Psoas muscle (tissue), 8 donors: ENCODE measurements around the gene PLIN3. TPM values are rescaled to one million over a fixed set of nuclear protein-coding genes. Genes with fewer than 3 reads are reported as not detected.
A peak's percentile ranks its signal among the peaks of the same experiment; 100 is the strongest.

Experiments
- ATAC-seq, 4 donors: fragments of 200-7000 bp; cut with Tn5 transposase; one replicate each; pipeline ENCODE4 v1.9.1; 2020; ENCODE audit warnings: moderate library complexity in 3 of 4, mild to moderate bottlenecking in 2 of 4
- DNase-seq, 2 donors: peaks; one replicate each; pipeline ENCODE4 v3.0.0-alpha.2; 2020
- H3K27ac ChIP-seq: fragments of 200-600 bp; one replicate; pipeline ENCODE4 v1.8.0; 2022
- H3K27me3 ChIP-seq, 3 donors: fragments of 200-600 bp in 1 of 3; one replicate each; pipeline versions ENCODE4 v1.6.1 to v1.8.0; 2013 to 2022; ENCODE audit warnings: low read length in 2 of 3, mild to moderate bottlenecking in 2 of 3, moderate library complexity in 1 of 3; ENCODE audit not compliant: insufficient read depth in 3 of 3
- H3K36me3 ChIP-seq, 2 donors: fragments of 200-600 bp in 1 of 2; one replicate each; pipeline versions ENCODE4 v1.6.1 to v1.8.0; 2013 to 2022; ENCODE audit warnings: low read depth in 1 of 2, mild to moderate bottlenecking in 1 of 2, moderate library complexity in 1 of 2; ENCODE audit not compliant: insufficient read depth in 1 of 2
- H3K4me1 ChIP-seq: fragments of 200-600 bp; one replicate; pipeline ENCODE4 v1.8.0; 2022
- H3K4me3 ChIP-seq: fragments of 200-600 bp; one replicate; pipeline ENCODE4 v1.8.0; 2022; ENCODE audit warnings: mild to moderate bottlenecking
- H3K9me3 ChIP-seq: fragments of 200-600 bp; one replicate; pipeline ENCODE4 v1.8.0; 2022
- WGBS, 3 donors: extraction: QIAGEN DNeasy Blood & Tissue Kit; methylation state at CpG; one replicate each; pipeline versions ENCODE4 v1.1.6 to v1.1.7; 2013; 5-methylcytosine and 5-hydroxymethylcytosine counted together
- intact Hi-C, 2 donors: fragments of 100-400 bp; cut with DNase I; formaldehyde crosslinking; loops; one replicate each; pipeline versions ENCODE4 v1.11.0 to v1.14.2; 2022
- polyA plus RNA-seq, 3 donors: library from polyadenylated mRNA; stranded (reverse); fragments of 200-250 nt; gene quantifications; one replicate each; pipeline ENCODE4 v1.2.3, GENCODE V29; 2013
- total RNA-seq, 4 donors: library from RNA; stranded (reverse); fragmentation: NEBNext Ultra II Directional in 2 of 4; extraction: Animal tissue kit (Norgen Biotek cat#: 25700) in 2 of 4; gene quantifications; one replicate each; pipeline versions ENCODE4 v1.2.1 to v1.2.4, GENCODE V29; 2021 to 2023
- TF ChIP-seq, protein P1 (sequence below): fragments of 200-600 bp; IDR thresholded peaks from one replicate; pipeline ENCODE4 v1.8.0; 2022; ENCODE audit warnings: antibody characterized with exemption
- donor health status: healthy with polysubstance abuse.
- donor health status: DM: no; HTN: no; CAD: no; lungs with moderate emphysema.
- donor health status: Bipolar disorder and iron deficiency.
- donor health status: healthy.
- donor health status: DM: yes; HTN: yes; CAD: no.
- donor health status: DM: no; HTN: no; CAD: no.
- donor health status: DM: no; HTN: no; CAD: no.
- donor health status: DM: yes; HTN: yes; CAD: no.

The PLIN3 gene
- total and polyA plus RNA-seq, 7 donors, result 67.2 to 309 (median 107) TPM

DNA sequence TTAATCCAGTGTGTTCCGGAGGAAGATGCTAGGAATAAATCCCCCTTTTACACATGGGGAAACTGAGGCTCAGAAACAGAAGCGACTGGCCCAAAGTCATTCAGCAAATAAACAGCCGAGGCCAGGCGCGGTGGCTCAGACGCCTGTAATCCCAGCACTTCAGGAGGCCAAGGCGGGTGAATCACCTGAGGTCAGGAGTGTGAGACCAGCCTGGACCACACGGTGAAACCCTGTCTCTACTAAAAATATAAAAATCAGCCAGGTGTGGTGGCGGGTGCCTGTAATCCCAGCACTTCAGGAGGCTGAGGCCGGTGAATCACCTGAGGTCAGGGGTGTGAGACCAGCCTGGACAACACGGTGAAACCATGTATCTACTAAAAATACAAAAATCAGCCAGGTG, 11.6 kb upstream of the PLIN3 start:
- TF ChIP-seq, protein P1, sequence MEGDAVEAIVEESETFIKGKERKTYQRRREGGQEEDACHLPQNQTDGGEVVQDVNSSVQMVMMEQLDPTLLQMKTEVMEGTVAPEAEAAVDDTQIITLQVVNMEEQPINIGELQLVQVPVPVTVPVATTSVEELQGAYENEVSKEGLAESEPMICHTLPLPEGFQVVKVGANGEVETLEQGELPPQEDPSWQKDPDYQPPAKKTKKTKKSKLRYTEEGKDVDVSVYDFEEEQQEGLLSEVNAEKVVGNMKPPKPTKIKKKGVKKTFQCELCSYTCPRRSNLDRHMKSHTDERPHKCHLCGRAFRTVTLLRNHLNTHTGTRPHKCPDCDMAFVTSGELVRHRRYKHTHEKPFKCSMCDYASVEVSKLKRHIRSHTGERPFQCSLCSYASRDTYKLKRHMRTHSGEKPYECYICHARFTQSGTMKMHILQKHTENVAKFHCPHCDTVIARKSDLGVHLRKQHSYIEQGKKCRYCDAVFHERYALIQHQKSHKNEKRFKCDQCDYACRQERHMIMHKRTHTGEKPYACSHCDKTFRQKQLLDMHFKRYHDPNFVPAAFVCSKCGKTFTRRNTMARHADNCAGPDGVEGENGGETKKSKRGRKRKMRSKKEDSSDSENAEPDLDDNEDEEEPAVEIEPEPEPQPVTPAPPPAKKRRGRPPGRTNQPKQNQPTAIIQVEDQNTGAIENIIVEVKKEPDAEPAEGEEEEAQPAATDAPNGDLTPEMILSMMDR, result no peak
- peak in 1 of 2 donors; percentile 71 for DNase-seq
- Histone ChIP-seq H3K27ac (peak overlapping the region; percentile 91), H3K9me3 (no peaks in the 10 kb centered on the region), H3K36me3 (no peaks in the 10 kb centered on the region), H3K4me1 (peaks cover 16% of the 10 kb centered on the region), H3K4me3 (no peak overlapping the region), H3K27me3 (no peaks in the 10 kb centered on the region)
- peak; percentile 29 to 60 (median 42) for ATAC-seq
- WGBS, 3 donors, result 49 to 77% (median 57%) methylated on average over 11 of the region's 11 CpGs
- intact Hi-C loops, result loop anchor here in 1 of 2 donors (5.0 kb wide), 1 partner anchor 88 kb away; the partner anchor contains the start of gene KDM4B

DNA sequence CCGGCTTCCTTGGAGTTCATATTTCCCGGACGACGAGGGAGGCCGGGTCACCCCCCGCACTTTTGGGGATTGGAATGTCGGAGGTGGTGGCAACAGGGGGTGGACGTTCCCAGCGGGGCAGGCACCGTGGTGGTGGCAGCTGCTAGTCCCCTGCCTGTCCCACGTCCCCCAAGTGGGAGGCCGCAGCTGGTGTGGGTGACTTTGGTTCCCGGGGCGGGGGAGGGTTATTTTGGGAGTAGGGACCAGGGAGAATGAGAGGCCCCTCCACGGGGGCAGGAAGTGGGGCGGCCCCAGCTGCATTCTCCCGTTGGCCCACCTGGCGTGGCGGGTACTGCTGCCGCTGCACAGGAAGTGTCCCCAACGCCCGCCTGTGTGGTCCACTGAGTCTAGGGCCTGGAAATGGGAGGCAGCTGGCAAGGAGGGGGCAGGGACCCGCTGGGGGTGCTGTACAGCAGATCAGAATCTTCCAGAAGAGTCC, 11.1 kb upstream of the PLIN3 start:
- DNase-seq (peak; percentile 75 to 86), ATAC-seq (peak; percentile 66 to 84 (median 80))
- Histone ChIP-seq H3K27me3 (no peaks in the 10 kb centered on the region), H3K27ac (peak overlapping the region; percentile 91), H3K4me1 (peaks cover 16% of the 10 kb centered on the region), H3K36me3 (no peaks in the 10 kb centered on the region), H3K9me3 (no peaks in the 10 kb centered on the region), H3K4me3 (peak overlapping the region; percentile 21)
- intact Hi-C loops, result loop anchor here in 1 of 2 donors (5.0 kb wide), 1 partner anchor 89 kb away; the partner anchor contains the start of gene KDM4B
- WGBS, 3 donors, result 7 to 13% (median 10%) methylated on average over 20 to 23 of the region's 23 CpGs
- TF ChIP-seq, protein P1, result no peak

DNA sequence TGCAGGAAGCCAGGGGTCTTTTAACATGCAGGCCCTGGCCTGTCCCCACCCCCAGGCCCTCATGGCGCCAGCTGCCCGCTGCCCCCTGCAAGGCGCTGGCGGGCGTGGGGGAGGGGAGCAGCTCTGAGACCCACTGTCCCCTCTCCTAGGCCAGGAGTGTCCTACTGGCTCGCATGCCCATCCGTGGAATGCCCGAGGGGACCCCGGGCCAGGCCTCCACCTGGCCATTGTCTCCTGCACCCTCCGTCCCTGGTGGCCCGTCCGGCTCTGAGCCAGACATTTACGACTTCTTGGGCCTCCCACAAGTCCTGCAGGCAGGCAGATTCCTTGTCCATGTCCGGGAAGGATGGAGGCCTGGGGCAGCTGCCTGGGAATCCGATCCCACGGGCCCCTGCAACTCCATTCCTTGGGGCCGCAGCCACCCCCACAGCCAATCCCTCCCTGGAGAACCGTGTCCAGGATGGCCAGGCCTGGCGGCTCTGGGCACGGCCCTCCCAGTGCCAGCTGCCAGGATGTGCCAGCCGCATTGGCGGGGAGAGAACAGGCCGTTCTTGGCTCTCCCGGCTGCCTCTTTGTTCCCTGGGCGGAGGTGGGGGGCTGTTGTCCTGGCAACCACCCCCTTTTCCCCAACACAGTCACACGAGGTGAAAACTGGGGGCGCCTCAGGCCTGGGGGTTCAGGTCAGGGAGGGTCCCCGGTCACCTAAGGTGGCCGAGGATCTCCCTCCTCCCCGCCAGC, 10.5 kb upstream of the PLIN3 start:
- DNase-seq, result peak; percentile 84 to 94
- H3K4me3 ChIP-seq, result peak overlapping the region; percentile 21
- intact Hi-C loops, result loop anchor here in 1 of 2 donors (5.0 kb wide), 1 partner anchor 89 kb away; the partner anchor contains the start of gene KDM4B

DNA sequence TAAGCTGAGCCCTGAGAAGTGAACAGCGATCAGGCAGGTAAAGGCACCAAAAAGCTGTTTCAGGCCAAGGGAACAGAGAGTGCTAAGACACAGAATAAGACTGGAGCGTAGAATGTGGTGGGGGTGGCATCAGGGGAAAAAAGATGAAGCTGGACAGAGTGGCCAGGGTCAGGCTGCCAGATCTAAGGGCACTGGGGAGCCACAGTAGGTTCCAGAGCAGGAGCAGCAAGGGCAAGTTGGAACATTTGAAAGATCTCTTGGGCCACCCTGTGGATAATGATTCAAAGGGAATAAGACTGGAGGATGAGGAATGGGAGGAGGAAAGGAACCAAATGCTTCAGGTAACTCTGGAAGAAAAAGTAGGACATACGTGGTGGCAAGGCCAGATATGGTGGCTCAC, 6.5 kb upstream of the PLIN3 start:
- no peak overlapping the region for H3K4me3 ChIP-seq
- peaks cover 7% of the 10 kb centered on the region for H3K4me1 ChIP-seq
- ATAC-seq (no peak), DNase-seq (no peak)
- H3K27me3 ChIP-seq, result no peaks in the 10 kb centered on the region
- 91 to 96% (median 92%) methylated on average over 3 of the region's 3 CpGs for WGBS, 3 donors
- TF ChIP-seq, protein P1, result no peak
- intact Hi-C loops, result loop anchor here (1.0 to 2.0 kb wide), 2 partner anchors 36 to 157 kb away; no protein-coding TSS in a partner anchor
- no peak overlapping the region for H3K27ac ChIP-seq
- H3K9me3 ChIP-seq, result no peaks in the 10 kb centered on the region
- no peaks in the 10 kb centered on the region for H3K36me3 ChIP-seq

More for the DNA sequence above, 10.5 kb upstream of the PLIN3 start:
- Histone ChIP-seq H3K9me3 (no peaks in the 10 kb centered on the region), H3K4me1 (peaks cover 16% of the 10 kb centered on the region), H3K36me3 (no peaks in the 10 kb centered on the region), H3K27me3 (no peaks in the 10 kb centered on the region), H3K27ac (peak overlapping the region; percentile 91)
- TF ChIP-seq, protein P1, result no peak
- WGBS, 3 donors, result 14 to 24% (median 17%) methylated on average over 26 to 30 of the region's 30 CpGs
- peak; percentile 92 to 94 (median 94) for ATAC-seq
